Aorta (tissue), 5 donors: ENCODE measurements around the gene SLC7A1. TPM values are rescaled to one million over a fixed set of nuclear protein-coding genes. Genes with fewer than 3 reads are reported as not detected.

Source experiments
- ATAC-seq: fragments of 200-7000 bp; cut with Tn5 transposase; one replicate; pipeline ENCODE4 v1.9.1; 2022; ENCODE audit warnings: moderate library complexity; ENCODE audit not compliant: low FRiP score
- DNase-seq, 2 donors: peaks; one replicate each; pipeline ENCODE4 v3.0.0-alpha.2; 2020
- H3K27ac ChIP-seq, 2 donors: one replicate each; pipeline ENCODE4 v1.5.1; 2013; ENCODE audit warnings: low read length in 2 of 2, mild to moderate bottlenecking in 2 of 2, moderate library complexity in 2 of 2, control low read depth in 1 of 2, inconsistent platforms in 1 of 2, low read depth in 1 of 2
- H3K27me3 ChIP-seq, 2 donors: one replicate each; pipeline ENCODE4 v1.6.1; 2013; ENCODE audit warnings: control low read depth in 1 of 2, low read length in 1 of 2, mild to moderate bottlenecking in 1 of 2, moderate library complexity in 1 of 2; ENCODE audit not compliant: insufficient read depth in 2 of 2, control insufficient read depth in 1 of 2
- H3K36me3 ChIP-seq, 2 donors: one replicate each; pipeline ENCODE4 v1.6.1; 2013; ENCODE audit warnings: control low read depth in 1 of 2, low read length in 1 of 2, mild to moderate bottlenecking in 1 of 2; ENCODE audit not compliant: insufficient read depth in 2 of 2, control insufficient read depth in 1 of 2
- H3K4me1 ChIP-seq, 2 donors: one replicate each; pipeline ENCODE4 v1.6.1; 2013; ENCODE audit warnings: low read length in 2 of 2, control low read depth in 1 of 2, mild to moderate bottlenecking in 1 of 2, moderate library complexity in 1 of 2; ENCODE audit not compliant: insufficient read depth in 2 of 2, control insufficient read depth in 1 of 2
- H3K4me3 ChIP-seq, 2 donors: one replicate each; pipeline ENCODE4 v1.5.1; 2013; ENCODE audit warnings: low read length in 2 of 2, control low read depth in 1 of 2, mild to moderate bottlenecking in 1 of 2
- H3K9me3 ChIP-seq: one replicate; pipeline ENCODE4 v1.6.1; 2013; ENCODE audit warnings: mild to moderate bottlenecking, low read length; ENCODE audit not compliant: control insufficient read depth
- WGBS, 2 donors: extraction: QIAGEN DNeasy Blood & Tissue Kit; methylation state at CpG; one replicate each; pipeline ENCODE4 v1.1.7; 2013; 5-methylcytosine and 5-hydroxymethylcytosine counted together
- intact Hi-C, 2 donors: fragments of 100-400 bp; cut with DNase I; formaldehyde crosslinking; loops; one replicate each; pipeline versions ENCODE4 v1.14.2 to v1.15.0; 2022
- polyA plus RNA-seq, 2 donors: library from polyadenylated mRNA; stranded (reverse); fragments of 200-250 nt; gene quantifications; one replicate each; pipeline ENCODE4 v1.2.3, GENCODE V29; 2013
- total RNA-seq, 2 donors: library from RNA; stranded (reverse); fragmentation: NEBNext Ultra II Directional; extraction: Animal tissue kit (Norgen Biotek cat#: 25700); gene quantifications; one replicate each; pipeline ENCODE4 v1.2.1, GENCODE V29; 2021
- donor health status: healthy with polysubstance abuse.
- donor health status: Bipolar disorder and iron deficiency.
- donor health status: DM: no; HTN: no; CAD: no.
- donor health status: DM: no; HTN: no; CAD: no.
- donor health status: DM: yes; HTN: yes; CAD: no.

Gene SLC7A1
- total and polyA plus RNA-seq, 4 donors: 2.7 to 52.1 (median 16.7) TPM

- H3K4me1 ChIP-seq: peaks cover 0 to 2% of the 10 kb centered on the region in 2 donors
- H3K27ac ChIP-seq: no peak overlapping the region
- DNase-seq (no peak), ATAC-seq (no peak)
- no peaks in the 10 kb centered on the region for H3K9me3 ChIP-seq
- intact Hi-C loops: no loop called here
- no peak overlapping the region for H3K4me3 ChIP-seq
- H3K27me3 ChIP-seq: no peaks in the 10 kb centered on the region
- peaks cover 0 to 5% of the 10 kb centered on the region in 2 donors for H3K36me3 ChIP-seq
- 90 to 94% methylated on average over 24 of the region's 24 CpGs for WGBS, 2 donors
These were observed 59.5 kb downstream of the SLC7A1 start for GRCh38 chr13:29535663-29536655.

- intact Hi-C loops: no loop called here
- Histone ChIP-seq H3K27me3 (no peaks in the 10 kb centered on the region), H3K36me3 (peaks cover 0 to 6% of the 10 kb centered on the region in 2 donors), H3K27ac (no peak overlapping the region), H3K9me3 (no peaks in the 10 kb centered on the region), H3K4me3 (no peak overlapping the region), H3K4me1 (no peaks in the 10 kb centered on the region)
- DNase-seq: no peak
- ATAC-seq: no peak
- 83 to 89% methylated on average over 4 of the region's 4 CpGs for WGBS, 2 donors
These were observed 61.4 kb downstream of the SLC7A1 start for GRCh38 chr13:29534083-29534482.

- peaks cover 0 to 7% of the 10 kb centered on the region in 2 donors for H3K36me3 ChIP-seq
- no peak overlapping the region for H3K27ac ChIP-seq
- intact Hi-C loops: no loop called here
- no peaks in the 10 kb centered on the region for H3K4me1 ChIP-seq
- no peak overlapping the region for H3K4me3 ChIP-seq
- ATAC-seq: no peak
- no peaks in the 10 kb centered on the region for H3K27me3 ChIP-seq
- H3K9me3 ChIP-seq: no peaks in the 10 kb centered on the region
- 84 to 85% methylated on average over 17 of the region's 17 CpGs for WGBS, 2 donors
- no peak for DNase-seq
These were observed 62.7 kb downstream of the SLC7A1 start for GRCh38 chr13:29532821-29533220.

- WGBS, 2 donors: 44 to 45% methylated on average over 5 of the region's 5 CpGs
- DNase-seq (no peak), ATAC-seq (no peak)
- Histone ChIP-seq H3K27me3 (no peaks in the 10 kb centered on the region), H3K9me3 (no peaks in the 10 kb centered on the region), H3K4me1 (no peaks in the 10 kb centered on the region), H3K27ac (no peak overlapping the region), H3K4me3 (no peak overlapping the region), H3K36me3 (peaks cover 0 to 10% of the 10 kb centered on the region in 2 donors)
- intact Hi-C loops: no loop called here
These were observed 63.4 kb downstream of the SLC7A1 start for GRCh38 chr13:29532116-29532515.

- H3K27ac ChIP-seq: no peak overlapping the region
- H3K36me3 ChIP-seq: peaks cover 0 to 9% of the 10 kb centered on the region in 2 donors
- no peak overlapping the region for H3K4me3 ChIP-seq
- H3K27me3 ChIP-seq: no peaks in the 10 kb centered on the region
- no peaks in the 10 kb centered on the region for H3K4me1 ChIP-seq
- DNase-seq: no peak
- ATAC-seq: no peak
- intact Hi-C loops: no loop called here
- 75 to 81% methylated on average over 5 of the region's 5 CpGs for WGBS, 2 donors
- H3K9me3 ChIP-seq: no peaks in the 10 kb centered on the region
These were observed 64.6 kb downstream of the SLC7A1 start for GRCh38 chr13:29530901-29531300.

- ATAC-seq (no peak), DNase-seq (no peak)
- intact Hi-C loops: no loop called here
- peaks cover 0 to 6% of the 10 kb centered on the region in 2 donors for H3K36me3 ChIP-seq
- H3K4me1 ChIP-seq: no peaks in the 10 kb centered on the region
- 95 to 96% methylated on average over 5 of the region's 5 CpGs for WGBS, 2 donors
- no peaks in the 10 kb centered on the region for H3K9me3 ChIP-seq
- H3K27me3 ChIP-seq: no peaks in the 10 kb centered on the region
- no peak overlapping the region for H3K4me3 ChIP-seq
- H3K27ac ChIP-seq: no peak overlapping the region
These were observed 65.7 kb downstream of the SLC7A1 start for GRCh38 chr13:29529754-29530153.

- 95% methylated on average over 5 of the region's 5 CpGs for WGBS, 2 donors
- no peak overlapping the region for H3K4me3 ChIP-seq
- H3K27me3 ChIP-seq: no peaks in the 10 kb centered on the region
- H3K9me3 ChIP-seq: no peaks in the 10 kb centered on the region
- no peaks in the 10 kb centered on the region for H3K4me1 ChIP-seq
- no peak for DNase-seq
- no peak overlapping the region for H3K27ac ChIP-seq
- intact Hi-C loops: no loop called here
- no peak for ATAC-seq
- peaks cover 0 to 9% of the 10 kb centered on the region in 2 donors for H3K36me3 ChIP-seq
These were observed 67.6 kb downstream of the SLC7A1 start for GRCh38 chr13:29527916-29528315.

- ATAC-seq (no peak), DNase-seq (no peak)
- no peak overlapping the region for H3K27ac ChIP-seq
- WGBS, 2 donors: 92 to 93% methylated on average over 8 of the region's 8 CpGs
- peaks cover 0 to 9% of the 10 kb centered on the region in 2 donors for H3K36me3 ChIP-seq
- intact Hi-C loops: no loop called here
- no peaks in the 10 kb centered on the region for H3K4me1 ChIP-seq
- no peaks in the 10 kb centered on the region for H3K9me3 ChIP-seq
- H3K4me3 ChIP-seq: no peak overlapping the region
- H3K27me3 ChIP-seq: no peaks in the 10 kb centered on the region
These were observed 68.0 kb downstream of the SLC7A1 start for GRCh38 chr13:29527511-29527910.

GRCh38 chr13:29526741-29527140 is 68.7 kb downstream of the SLC7A1 start:
- Histone ChIP-seq H3K36me3 (peaks cover 0 to 9% of the 10 kb centered on the region in 2 donors), H3K27me3 (no peaks in the 10 kb centered on the region), H3K4me3 (no peak overlapping the region), H3K27ac (no peak overlapping the region), H3K9me3 (no peaks in the 10 kb centered on the region), H3K4me1 (no peaks in the 10 kb centered on the region)
- 97% methylated on average over 14 of the region's 14 CpGs for WGBS, 2 donors
- intact Hi-C loops: no loop called here
- no peak for ATAC-seq
- DNase-seq: no peak
